Measurements from ENCODE around the gene LRMDA. TPM values are rescaled to one million over a fixed set of nuclear protein-coding genes. Genes with fewer than 3 reads are reported as not detected.

The LRMDA gene
- total RNA-seq, 5 donors from 2014 or later (not counting 1 experiment from before 2014, with no cell fraction given) = 0.30 to 1.2 TPM; not detected in 3

DNA sequence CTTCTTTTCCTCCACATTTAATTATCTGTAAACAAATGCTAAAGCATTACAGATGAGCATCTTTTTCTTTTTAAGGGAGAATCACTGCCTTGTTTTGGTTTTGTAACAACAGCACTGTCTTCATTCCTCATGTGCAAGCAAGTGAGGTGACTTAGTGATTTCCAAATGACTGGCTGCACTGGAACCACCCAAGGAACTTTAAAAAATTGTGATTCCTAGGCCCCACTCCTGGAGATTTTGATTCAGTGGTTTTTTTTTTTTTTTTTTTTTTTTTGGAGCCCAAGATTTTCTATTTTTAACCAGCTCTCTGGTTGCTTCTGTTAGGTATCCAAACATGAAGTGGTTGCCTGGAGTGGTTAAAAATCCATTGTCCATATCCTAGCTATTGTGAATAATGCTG lies 176.2 kb downstream of the LRMDA start:
- no peak overlapping the region for H3K4me3 ChIP-seq (ENCODE audit: control insufficient read depth in 1 of 2, extremely low read depth in 1 of 2, low read length in 1 of 2)
- no peak overlapping the region for H3K27ac Mint-ChIP-seq
- no peaks in the 10 kb centered on the region for H3K36me3 Mint-ChIP-seq
- H3K27me3 Mint-ChIP-seq = peaks cover 4 to 23% of the 10 kb centered on the region in 2 donors
- ChIA-PET POLR2A (interaction anchor here in 1 of 2 donors (0.6 kb wide), 1 partner anchor 251 kb away, joined by 4 read pairs; no protein-coding TSS in a partner anchor), CTCF (interaction anchor here in 1 of 2 donors (0.6 kb wide), 1 partner anchor 85 kb away, joined by 13 read pairs; no protein-coding TSS in a partner anchor)
- H3K4me3 Mint-ChIP-seq = no peak overlapping the region
- peaks cover 0 to 5% of the 10 kb centered on the region in 2 experiments for H3K27me3 ChIP-seq (replicated peaks in 1 of 2; ENCODE audit: control insufficient read depth in 2 of 2, extremely low read depth in 1 of 2, insufficient read depth in 2 of 2, low read length in 1 of 2)
- H3K4me1 Mint-ChIP-seq = no peaks in the 10 kb centered on the region
- H3K27ac ChIP-seq (ENCODE audit: low read length) = no peak overlapping the region
- ATAC-seq (replicated peaks in 1 of 4) (no peak), DNase-seq (no peak)
- H3K9me3 ChIP-seq = no peaks in the 10 kb centered on the region
- H3K9me3 Mint-ChIP-seq = no peaks in the 10 kb centered on the region
- no peaks in the 10 kb centered on the region for H3K36me3 ChIP-seq (ENCODE audit: control insufficient read depth in 2 of 2, extremely low read depth in 1 of 2, insufficient read depth in 1 of 2, low read length in 1 of 2)
- no peaks in the 10 kb centered on the region for H3K4me1 ChIP-seq (ENCODE audit: control insufficient read depth in 1 of 2, extremely low read depth in 1 of 2, insufficient read depth in 2 of 2, low read length in 2 of 2)

DNA sequence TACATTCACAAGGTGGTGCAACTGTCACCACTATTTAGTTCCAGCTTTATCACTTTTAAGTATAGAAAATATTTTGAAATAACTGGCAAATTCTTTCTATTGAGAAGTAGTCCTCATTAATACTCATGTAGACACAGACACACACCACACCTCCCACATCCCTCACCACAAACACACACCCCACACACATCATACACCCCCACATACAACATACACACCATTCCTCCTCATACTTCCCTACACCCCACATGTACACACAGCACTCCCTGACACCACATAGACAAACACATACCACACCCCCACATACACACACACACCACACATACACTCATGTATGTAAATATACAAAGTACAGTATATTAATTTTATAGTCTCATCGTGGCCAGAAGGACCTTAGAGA lies 178.8 kb downstream of the LRMDA start:
- Mint-ChIP-seq H3K4me1 (no peaks in the 10 kb centered on the region), H3K9me3 (no peaks in the 10 kb centered on the region), H3K27ac (no peak overlapping the region), H3K4me3 (no peak overlapping the region), H3K36me3 (no peaks in the 10 kb centered on the region), H3K27me3 (peaks cover 8 to 22% of the 10 kb centered on the region in 2 donors)
- no CpG with 5 or more reads among the region's 1 CpG for WGBS (ENCODE audit: insufficient coverage)
- Histone ChIP-seq H3K27me3 (replicated peaks in 1 of 2; ENCODE audit: control insufficient read depth in 2 of 2, extremely low read depth in 1 of 2, insufficient read depth in 2 of 2, low read length in 1 of 2) (peaks cover 0 to 5% of the 10 kb centered on the region in 2 experiments), H3K36me3 (ENCODE audit: control insufficient read depth in 2 of 2, extremely low read depth in 1 of 2, insufficient read depth in 1 of 2, low read length in 1 of 2) (no peaks in the 10 kb centered on the region), H3K9me3 (no peaks in the 10 kb centered on the region), H3K4me3 (ENCODE audit: control insufficient read depth in 1 of 2, extremely low read depth in 1 of 2, low read length in 1 of 2) (no peak overlapping the region), H3K27ac (ENCODE audit: low read length) (no peak overlapping the region), H3K4me1 (ENCODE audit: control insufficient read depth in 1 of 2, extremely low read depth in 1 of 2, insufficient read depth in 2 of 2, low read length in 2 of 2) (no peaks in the 10 kb centered on the region)
- DNase-seq (no peak), ATAC-seq (replicated peaks in 1 of 4) (no peak)
- POLR2A ChIA-PET = no interaction called here
- CTCF ChIA-PET = no interaction called here

DNA sequence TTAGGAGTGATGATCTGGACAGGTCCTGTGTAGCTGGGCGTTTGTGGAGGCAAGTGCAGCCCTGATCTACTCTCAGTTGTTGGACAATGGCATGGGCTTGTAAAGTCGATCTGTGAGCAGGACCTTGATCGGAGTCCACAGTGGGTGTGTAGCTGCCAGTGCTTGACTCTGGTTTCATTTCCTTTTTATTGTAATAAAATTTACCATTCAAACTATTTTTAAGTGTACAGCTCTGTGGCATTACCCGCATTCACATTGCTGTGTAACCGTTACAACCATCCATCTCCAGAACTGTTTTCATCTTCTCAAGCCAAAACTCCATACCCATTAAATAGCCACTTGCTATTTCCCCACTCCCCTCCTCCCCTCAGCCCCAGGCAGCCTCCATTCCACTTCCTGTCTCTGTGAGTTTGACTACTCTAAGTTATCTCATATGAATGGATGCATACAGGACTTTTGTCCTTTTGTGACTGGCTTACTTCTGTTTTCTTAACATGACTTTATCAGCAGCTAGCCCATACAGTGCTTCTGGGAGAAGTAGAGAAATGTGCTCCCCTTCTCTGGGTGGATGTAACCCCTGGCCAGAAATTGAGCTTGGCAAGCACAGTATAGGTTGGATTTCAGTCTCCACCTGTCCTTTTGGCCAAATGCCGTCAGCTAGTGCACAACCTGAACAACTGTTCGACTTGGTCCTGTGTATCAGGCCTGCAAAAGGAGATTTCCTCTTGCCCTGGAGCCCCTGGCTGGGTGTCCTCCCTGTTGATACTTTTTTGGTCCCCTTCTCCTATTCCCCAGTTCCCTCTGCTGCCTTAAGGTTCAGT lies 180.0 kb downstream of the LRMDA start:
- CTCF ChIA-PET = no interaction called here
- H3K4me3 ChIP-seq (ENCODE audit: control insufficient read depth in 1 of 2, extremely low read depth in 1 of 2, low read length in 1 of 2) = no peak overlapping the region
- ATAC-seq (replicated peaks in 1 of 4) (no peak), DNase-seq (no peak)
- no peak overlapping the region for H3K4me3 Mint-ChIP-seq
- no peaks in the 10 kb centered on the region for H3K36me3 Mint-ChIP-seq
- no peaks in the 10 kb centered on the region for H3K9me3 ChIP-seq
- H3K27me3 Mint-ChIP-seq = peaks cover 8 to 22% of the 10 kb centered on the region in 2 donors
- no peak overlapping the region for H3K27ac Mint-ChIP-seq
- H3K27me3 ChIP-seq (replicated peaks in 1 of 2; ENCODE audit: control insufficient read depth in 2 of 2, extremely low read depth in 1 of 2, insufficient read depth in 2 of 2, low read length in 1 of 2) = peaks cover 0 to 3% of the 10 kb centered on the region in 2 experiments
- no peaks in the 10 kb centered on the region for H3K36me3 ChIP-seq (ENCODE audit: control insufficient read depth in 2 of 2, extremely low read depth in 1 of 2, insufficient read depth in 1 of 2, low read length in 1 of 2)
- POLR2A ChIA-PET = no interaction called here
- H3K9me3 Mint-ChIP-seq = no peaks in the 10 kb centered on the region
- no peaks in the 10 kb centered on the region for H3K4me1 ChIP-seq (ENCODE audit: control insufficient read depth in 1 of 2, extremely low read depth in 1 of 2, insufficient read depth in 2 of 2, low read length in 2 of 2)
- H3K27ac ChIP-seq (ENCODE audit: low read length) = no peak overlapping the region
- WGBS (ENCODE audit: insufficient coverage) = 66% methylated on average over 5 of the region's 7 CpGs
- H3K4me1 Mint-ChIP-seq = no peaks in the 10 kb centered on the region

DNA sequence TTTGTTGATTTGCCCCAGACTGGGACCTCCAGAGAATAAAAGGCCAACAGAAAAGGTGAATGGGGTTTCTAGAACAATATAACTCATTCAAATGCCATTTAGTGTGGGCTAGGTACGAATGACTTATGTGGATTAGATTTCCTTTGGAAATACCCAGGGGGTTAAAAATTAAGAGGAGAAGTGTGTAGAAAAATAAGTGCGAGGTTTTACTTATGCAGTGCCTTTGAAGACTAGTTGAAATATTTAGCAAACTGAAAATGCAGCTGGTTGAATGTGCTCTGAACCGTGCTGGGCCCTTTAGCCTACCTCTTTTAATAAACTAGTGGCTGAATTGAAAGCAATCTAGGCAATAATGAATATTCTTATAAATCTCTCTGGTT lies 180.6 kb downstream of the LRMDA start:
- Mint-ChIP-seq H3K9me3 (no peaks in the 10 kb centered on the region), H3K27me3 (peaks cover 8 to 22% of the 10 kb centered on the region in 2 donors), H3K36me3 (no peaks in the 10 kb centered on the region), H3K4me3 (no peak overlapping the region), H3K4me1 (no peaks in the 10 kb centered on the region), H3K27ac (no peak overlapping the region)
- DNase-seq = no peak
- H3K27me3 ChIP-seq (replicated peaks in 1 of 2; ENCODE audit: control insufficient read depth in 2 of 2, extremely low read depth in 1 of 2, insufficient read depth in 2 of 2, low read length in 1 of 2) = peaks cover 0 to 3% of the 10 kb centered on the region in 2 experiments
- ChIA-PET POLR2A (no interaction called here), CTCF (no interaction called here)
- H3K9me3 ChIP-seq = no peaks in the 10 kb centered on the region
- no peaks in the 10 kb centered on the region for H3K36me3 ChIP-seq (ENCODE audit: control insufficient read depth in 2 of 2, extremely low read depth in 1 of 2, insufficient read depth in 1 of 2, low read length in 1 of 2)
- no peak overlapping the region for H3K27ac ChIP-seq (ENCODE audit: low read length)
- ATAC-seq (replicated peaks in 1 of 4) = no peak
- H3K4me3 ChIP-seq (ENCODE audit: control insufficient read depth in 1 of 2, extremely low read depth in 1 of 2, low read length in 1 of 2) = no peak overlapping the region
- no peaks in the 10 kb centered on the region for H3K4me1 ChIP-seq (ENCODE audit: control insufficient read depth in 1 of 2, extremely low read depth in 1 of 2, insufficient read depth in 2 of 2, low read length in 2 of 2)
- WGBS (ENCODE audit: insufficient coverage) = 57% methylated on average over 2 of the region's 3 CpGs

DNA sequence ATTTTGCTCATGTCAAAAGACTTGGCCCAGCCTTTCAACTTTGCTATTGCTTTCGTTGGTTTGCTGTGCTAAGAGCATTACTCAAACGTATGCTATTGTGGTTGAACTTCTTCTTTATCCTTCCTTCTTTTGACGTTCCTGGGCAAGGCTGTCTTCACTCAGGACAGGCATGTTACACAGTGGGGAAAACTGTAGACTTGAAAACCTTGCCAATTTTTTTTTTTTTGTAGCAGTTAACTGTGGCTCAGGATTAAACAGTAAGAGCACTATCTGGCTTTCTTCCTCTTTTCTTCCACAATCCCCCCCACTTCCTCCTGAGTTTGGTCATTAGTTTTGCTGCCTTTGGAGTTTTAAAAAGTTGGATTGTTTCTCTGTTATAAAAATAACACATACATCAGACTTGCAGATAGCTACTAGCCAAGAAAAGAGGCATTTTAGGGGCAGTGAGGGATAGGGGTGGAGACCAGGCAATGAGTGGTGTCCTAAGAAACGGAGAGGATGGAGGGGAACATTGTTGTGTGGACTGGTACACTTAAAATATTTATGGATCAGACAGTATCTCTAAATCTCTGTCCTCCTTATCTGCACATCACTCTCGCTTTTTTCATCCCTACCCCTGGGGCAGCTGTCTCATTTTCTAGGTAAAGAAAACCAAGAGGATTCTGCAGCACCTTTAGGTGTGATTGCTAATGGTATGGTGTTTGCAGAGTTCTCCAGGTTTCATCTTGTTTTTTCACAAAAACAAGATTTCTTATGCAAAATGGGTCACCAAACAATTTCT lies 181.7 kb downstream of the LRMDA start:
- H3K27me3 Mint-ChIP-seq = peaks cover 8 to 22% of the 10 kb centered on the region in 2 donors
- DNase-seq (no peak), ATAC-seq (replicated peaks in 1 of 4) (no peak)
- WGBS (ENCODE audit: insufficient coverage) = no CpG with 5 or more reads among the region's 5 CpGs
- no peaks in the 10 kb centered on the region for H3K36me3 Mint-ChIP-seq
- H3K9me3 Mint-ChIP-seq = no peaks in the 10 kb centered on the region
- Histone ChIP-seq H3K4me1 (ENCODE audit: control insufficient read depth in 1 of 2, extremely low read depth in 1 of 2, insufficient read depth in 2 of 2, low read length in 2 of 2) (no peaks in the 10 kb centered on the region), H3K27ac (ENCODE audit: low read length) (no peak overlapping the region), H3K4me3 (ENCODE audit: control insufficient read depth in 1 of 2, extremely low read depth in 1 of 2, low read length in 1 of 2) (no peak overlapping the region), H3K27me3 (replicated peaks in 1 of 2; ENCODE audit: control insufficient read depth in 2 of 2, extremely low read depth in 1 of 2, insufficient read depth in 2 of 2, low read length in 1 of 2) (peaks cover 0 to 3% of the 10 kb centered on the region in 2 experiments), H3K9me3 (no peaks in the 10 kb centered on the region), H3K36me3 (ENCODE audit: control insufficient read depth in 2 of 2, extremely low read depth in 1 of 2, insufficient read depth in 1 of 2, low read length in 1 of 2) (no peaks in the 10 kb centered on the region)
- H3K27ac Mint-ChIP-seq = no peak overlapping the region
- POLR2A ChIA-PET = no interaction called here
- H3K4me1 Mint-ChIP-seq = no peaks in the 10 kb centered on the region
- no peak overlapping the region for H3K4me3 Mint-ChIP-seq
- CTCF ChIA-PET = no interaction called here

DNA sequence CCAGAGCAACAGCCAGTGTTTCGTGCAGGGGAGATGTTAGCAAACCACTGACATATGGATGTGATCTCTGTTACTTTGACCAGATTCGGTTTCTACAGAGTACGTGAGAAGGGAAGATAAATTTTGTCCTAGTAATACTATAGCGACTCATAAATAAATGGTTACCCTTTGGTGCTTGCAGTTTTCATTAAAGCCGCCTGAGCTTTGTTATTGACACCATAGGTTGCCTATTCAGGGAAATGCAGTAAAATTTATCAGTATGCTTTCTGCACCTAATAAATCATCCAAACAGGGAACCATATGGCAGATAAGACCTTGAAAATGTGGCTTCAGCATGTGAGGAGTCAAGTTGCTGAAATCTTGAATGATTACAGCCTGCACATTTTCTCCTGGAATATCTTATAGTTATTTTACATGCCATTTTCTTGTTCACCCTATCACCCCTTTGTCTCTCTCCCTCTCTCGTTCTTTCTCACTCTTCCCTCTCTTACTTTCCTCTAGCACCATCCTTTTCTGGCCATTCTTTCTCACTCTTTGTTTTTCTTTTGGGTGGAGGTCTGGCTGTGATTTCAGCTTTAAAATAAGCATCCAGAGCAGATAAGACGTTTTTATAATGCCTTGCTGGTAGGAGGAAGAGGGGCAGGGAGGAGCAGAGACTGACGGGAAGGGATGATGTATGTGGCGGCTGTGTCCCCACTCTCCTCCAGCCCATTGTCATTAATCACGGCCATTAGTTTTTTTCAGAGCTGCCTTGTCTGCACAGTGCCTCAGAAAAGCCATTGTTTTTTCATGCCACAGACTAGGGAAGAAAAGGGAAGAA lies 182.5 kb downstream of the LRMDA start:
- no peak for DNase-seq
- H3K27ac Mint-ChIP-seq = no peak overlapping the region

More for the DNA sequence above, 182.5 kb downstream of the LRMDA start:
- POLR2A ChIA-PET = no interaction called here
- ATAC-seq (replicated peaks in 1 of 4) = no peak
- 50% methylated on average over 3 of the region's 10 CpGs for WGBS (ENCODE audit: insufficient coverage)
- CTCF ChIA-PET = no interaction called here
- Histone ChIP-seq H3K36me3 (ENCODE audit: control insufficient read depth in 2 of 2, extremely low read depth in 1 of 2, insufficient read depth in 1 of 2, low read length in 1 of 2) (no peaks in the 10 kb centered on the region), H3K4me1 (ENCODE audit: control insufficient read depth in 1 of 2, extremely low read depth in 1 of 2, insufficient read depth in 2 of 2, low read length in 2 of 2) (no peaks in the 10 kb centered on the region), H3K27ac (ENCODE audit: low read length) (no peak overlapping the region), H3K9me3 (no peaks in the 10 kb centered on the region), H3K4me3 (ENCODE audit: control insufficient read depth in 1 of 2, extremely low read depth in 1 of 2, low read length in 1 of 2) (no peak overlapping the region), H3K27me3 (replicated peaks in 1 of 2; ENCODE audit: control insufficient read depth in 2 of 2, extremely low read depth in 1 of 2, insufficient read depth in 2 of 2, low read length in 1 of 2) (peaks cover 0 to 3% of the 10 kb centered on the region in 2 experiments)
- Mint-ChIP-seq H3K4me1 (no peaks in the 10 kb centered on the region), H3K9me3 (no peaks in the 10 kb centered on the region), H3K4me3 (no peak overlapping the region), H3K27me3 (peaks cover 10 to 22% of the 10 kb centered on the region in 2 donors), H3K36me3 (no peaks in the 10 kb centered on the region)

Data from T-cell (primary cell).